GM10847 (cell line): ENCODE results near the gene TSPAN9.

Experiments
- POLR2A ChIP-seq: IDR thresholded peaks from 2 replicates; pipeline ENCODE4 v1.6.1; 2011; ENCODE audit not compliant: insufficient read length; ENCODE audit errors: extremely low read depth

TSPAN9 gene

DNA sequence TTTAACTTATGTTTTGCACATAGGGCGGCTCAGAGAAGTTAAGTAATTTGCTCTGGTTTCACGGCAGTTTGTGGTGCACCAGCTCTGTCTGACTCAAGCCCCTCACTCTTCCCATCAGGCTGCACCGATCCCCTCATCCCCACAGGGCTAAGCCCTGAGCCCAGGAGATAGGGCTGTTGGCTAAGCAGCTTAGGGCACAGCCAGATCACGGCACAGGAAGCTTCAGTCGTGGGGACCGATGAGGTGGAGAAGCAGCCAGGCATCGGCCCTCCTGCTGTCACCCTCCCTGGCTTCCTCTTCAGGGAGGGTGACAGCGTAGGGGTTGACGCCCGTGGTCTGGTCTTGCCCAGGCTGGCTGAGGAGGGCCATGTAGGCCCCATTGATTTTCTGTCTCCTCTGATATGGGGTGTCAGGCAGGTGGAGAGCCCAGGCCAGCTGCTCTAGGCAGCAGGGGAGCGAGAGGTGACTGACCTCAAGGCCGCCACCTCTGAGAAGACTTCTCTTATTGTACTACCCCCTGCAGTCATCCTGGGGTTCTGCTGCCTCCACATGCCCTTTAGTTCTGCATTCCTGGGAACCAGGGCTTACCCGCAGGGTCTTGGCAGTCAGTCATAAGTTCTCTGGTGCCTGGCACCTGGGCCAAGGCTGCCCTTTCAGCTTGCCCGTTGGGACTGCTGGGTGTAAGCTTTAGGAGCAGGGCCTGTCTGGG, 166.4 kb downstream of the TSPAN9 start:
- no peak for TF ChIP-seq POLR2A

- no peak for TF ChIP-seq POLR2A
Observed at GRCh38 chr12:3244219-3244750, 167.1 kb downstream of the TSPAN9 start.

GRCh38 chr12:3246253-3246652, 169.1 kb downstream of the TSPAN9 start:
- TF ChIP-seq POLR2A = no peak

- no peak for TF ChIP-seq POLR2A
Observed at GRCh38 chr12:3247077-3247476, 169.9 kb downstream of the TSPAN9 start.

DNA sequence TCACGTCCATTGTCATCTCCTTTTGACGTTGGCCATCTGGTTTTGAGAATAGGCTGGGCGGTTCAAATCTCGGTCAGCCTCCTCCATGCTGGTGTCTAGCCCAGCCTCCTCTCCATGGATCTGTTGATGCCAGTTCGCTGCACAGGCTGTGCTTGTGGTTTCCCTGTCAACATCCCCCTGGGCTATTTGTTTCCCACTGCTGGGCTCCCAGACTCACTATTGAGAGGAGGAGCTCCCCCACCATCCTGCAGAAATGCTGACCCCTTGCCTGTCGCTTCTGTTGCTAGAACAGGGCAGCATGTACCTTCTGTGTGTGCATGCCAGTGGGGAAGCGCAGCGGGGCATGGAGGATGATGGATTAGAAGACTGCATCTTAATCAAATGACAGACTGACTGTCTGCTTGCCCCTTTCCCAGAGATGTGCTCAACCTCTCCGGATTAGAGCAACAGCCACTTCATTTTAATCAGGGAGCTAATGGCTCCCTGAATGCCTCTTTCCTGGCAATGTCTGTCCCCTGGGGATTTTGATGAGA, 170.5 kb downstream of the TSPAN9 start:
- no peak for TF ChIP-seq POLR2A

DNA sequence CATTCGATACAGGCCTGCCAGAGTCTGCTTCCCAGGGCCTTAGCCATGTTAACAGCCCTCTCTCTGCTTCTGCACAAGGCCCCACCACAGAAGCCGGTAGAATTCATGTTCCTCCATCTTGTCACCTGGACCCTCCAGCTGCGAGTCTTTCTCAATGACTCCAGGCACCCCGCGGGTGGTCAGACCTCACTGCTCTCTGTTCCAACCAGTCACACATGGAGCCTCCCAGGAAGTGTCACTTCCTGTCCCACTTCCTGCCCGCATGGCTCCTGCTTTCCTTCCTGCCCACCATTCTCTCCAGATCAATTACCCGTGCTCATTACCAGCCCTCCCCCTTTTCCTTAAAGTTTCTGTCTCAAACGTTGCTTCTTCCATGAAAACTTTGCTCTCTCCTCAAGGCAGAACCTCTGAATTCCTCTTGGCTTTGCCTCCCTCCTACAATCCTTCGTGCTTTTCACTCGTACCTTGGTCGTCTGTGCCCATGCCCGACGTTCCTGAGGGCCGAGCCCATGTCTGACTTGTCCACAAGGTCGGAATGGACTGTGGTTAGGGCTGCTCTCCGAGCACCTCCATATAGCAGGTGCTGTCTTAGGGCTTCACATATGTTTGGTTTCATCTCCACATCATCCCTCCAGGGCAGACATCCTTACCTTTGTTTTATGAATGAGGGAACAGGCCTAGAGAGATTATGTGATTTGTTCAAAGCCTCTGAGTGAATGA, 172.1 kb downstream of the TSPAN9 start:
- TF ChIP-seq POLR2A = no peak

- no peak for TF ChIP-seq POLR2A
Observed at GRCh38 chr12:3250034-3250433, 172.9 kb downstream of the TSPAN9 start.

GRCh38 chr12:3250576-3250975, 173.4 kb downstream of the TSPAN9 start:
- TF ChIP-seq POLR2A = no peak

DNA sequence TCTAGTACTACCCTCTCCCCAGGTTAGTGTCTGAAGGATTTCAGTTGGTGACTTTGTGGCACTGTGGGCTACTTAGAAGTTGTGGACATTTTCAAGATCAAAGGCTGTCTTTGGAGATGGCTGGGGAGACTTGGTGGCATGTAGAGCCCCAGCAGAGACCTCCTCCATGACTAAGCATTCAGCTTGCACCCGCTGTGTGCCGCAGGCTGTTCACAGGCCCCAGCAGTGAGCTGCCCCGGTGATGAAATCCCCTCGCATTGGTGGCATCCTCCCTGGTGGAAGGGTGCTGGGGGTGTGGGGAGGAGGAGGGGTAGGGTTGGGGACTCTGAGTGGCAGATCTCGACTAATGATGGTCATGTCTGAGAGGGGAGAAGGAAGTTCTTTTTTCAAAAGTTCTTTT, 173.9 kb downstream of the TSPAN9 start:
- no peak for TF ChIP-seq POLR2A

- TF ChIP-seq POLR2A = no peak
Observed at GRCh38 chr12:3251691-3252090, 174.5 kb downstream of the TSPAN9 start.

DNA sequence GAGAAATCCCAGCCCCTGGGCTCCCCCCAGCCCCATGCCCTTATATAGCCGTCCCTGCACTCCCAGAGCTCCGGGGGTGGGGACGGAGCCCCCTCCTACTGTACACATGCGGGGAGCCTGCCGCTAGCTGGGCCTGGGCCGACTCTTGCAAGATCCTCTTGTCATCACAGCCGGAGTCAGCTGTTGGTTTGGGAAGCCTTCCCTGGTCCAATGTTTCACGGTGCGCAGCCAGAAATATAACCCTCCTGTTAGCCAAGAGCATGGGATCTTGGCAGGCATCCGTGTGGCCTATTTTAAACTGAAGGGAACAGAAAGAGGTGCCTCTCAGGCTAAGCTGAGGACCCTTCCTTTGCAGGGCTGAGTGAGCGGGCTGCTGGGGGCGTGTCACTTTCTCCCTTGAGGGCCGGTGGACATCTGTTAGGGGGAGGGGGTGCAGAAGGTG, 175.3 kb downstream of the TSPAN9 start:
- no peak for TF ChIP-seq POLR2A

DNA sequence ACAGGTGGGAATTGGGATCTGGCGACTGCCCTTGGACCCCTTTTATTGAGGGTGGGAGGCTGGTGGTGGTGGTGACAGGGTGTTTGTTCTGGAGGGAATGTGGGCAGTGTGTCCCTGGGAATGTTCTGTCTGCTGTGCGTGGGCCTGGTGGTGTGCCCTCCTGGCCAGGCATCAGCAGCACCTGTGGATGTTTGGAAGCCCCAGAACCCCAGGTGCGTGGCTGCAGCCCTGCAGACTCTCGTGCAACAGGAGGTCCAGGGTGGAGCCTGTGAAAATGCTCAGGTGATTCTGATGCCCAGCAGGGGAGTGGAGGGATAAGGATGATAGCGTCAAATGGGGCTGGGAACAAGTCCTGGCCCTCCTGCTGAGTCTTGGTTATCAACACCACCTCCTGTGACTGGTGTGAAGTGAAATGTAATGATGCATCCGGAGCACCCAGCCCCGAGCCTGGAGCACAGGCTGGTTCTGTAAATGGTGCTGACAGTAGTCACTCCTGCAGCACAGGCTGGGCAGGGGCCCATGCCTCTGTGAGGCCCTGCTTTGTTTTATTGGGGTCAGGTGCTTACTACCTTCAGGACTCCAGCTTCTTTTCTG, 176.6 kb downstream of the TSPAN9 start:
- TF ChIP-seq POLR2A = no peak

DNA sequence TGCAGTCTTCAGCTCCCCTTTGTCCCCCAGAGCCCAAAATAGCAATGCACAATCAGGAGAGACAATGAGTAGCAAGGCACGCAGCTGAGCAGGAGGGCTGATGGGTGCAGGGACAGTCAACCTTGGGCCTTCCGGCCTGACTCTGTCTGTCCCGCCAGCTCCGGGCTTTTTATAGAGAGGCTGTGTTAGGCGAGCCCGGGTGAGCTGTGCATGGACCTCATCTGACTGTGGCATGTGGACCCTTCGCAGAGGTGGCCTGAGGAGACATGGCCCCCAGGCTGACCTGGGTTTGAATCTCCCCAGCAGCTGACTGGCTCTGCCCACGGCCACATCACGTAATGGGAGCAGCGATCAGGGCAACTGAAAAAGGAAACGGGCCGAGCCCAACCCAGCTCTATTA, 177.9 kb downstream of the TSPAN9 start:
- no peak for TF ChIP-seq POLR2A

DNA sequence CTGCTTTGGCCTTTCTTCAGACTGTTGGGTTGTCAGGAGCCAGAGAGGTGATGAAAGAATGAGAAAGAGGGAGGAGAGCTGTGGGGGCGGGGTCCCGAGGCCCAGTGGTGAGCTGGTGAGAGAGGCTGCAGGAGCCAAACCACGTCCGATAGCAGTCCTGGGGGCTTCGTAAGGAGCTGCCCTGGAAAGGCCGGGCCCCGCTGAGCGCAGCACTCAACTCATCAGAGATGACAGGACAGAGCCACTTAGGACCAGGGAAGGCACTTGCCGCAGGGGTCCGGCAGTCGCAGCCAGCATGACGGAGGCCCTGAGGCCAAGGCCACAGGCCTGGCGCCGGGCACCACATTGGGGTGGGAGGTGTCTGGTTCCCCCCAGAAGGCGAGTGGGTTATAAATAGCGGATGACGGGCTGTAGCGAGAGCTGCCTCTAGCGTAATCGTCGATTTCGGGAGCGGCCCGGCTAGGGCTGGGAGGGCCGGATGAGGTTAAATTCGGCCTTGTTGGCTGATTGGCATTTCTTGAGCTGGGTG, 179.0 kb downstream of the TSPAN9 start:
- TF ChIP-seq POLR2A = no peak

DNA sequence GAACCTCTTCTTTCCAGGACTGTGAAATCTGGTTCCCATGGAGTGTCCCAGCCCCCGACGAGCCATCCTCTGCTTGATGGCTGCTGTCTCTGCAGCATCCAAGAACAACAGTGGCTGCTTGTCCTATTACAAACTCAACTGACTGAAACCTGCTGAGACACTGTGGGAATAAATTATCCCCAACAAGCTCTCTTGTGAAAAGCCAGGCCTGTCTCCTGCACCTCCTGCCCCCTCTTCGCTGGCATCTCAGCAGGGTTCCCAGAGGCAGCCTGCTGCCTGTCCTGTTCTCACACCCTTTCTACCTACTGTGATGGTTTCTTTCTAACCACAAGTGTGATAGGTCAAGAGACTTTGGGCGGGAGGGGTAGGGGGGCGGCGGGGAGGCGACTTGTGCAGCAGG, 180.2 kb downstream of the TSPAN9 start:
- no peak for TF ChIP-seq POLR2A

DNA sequence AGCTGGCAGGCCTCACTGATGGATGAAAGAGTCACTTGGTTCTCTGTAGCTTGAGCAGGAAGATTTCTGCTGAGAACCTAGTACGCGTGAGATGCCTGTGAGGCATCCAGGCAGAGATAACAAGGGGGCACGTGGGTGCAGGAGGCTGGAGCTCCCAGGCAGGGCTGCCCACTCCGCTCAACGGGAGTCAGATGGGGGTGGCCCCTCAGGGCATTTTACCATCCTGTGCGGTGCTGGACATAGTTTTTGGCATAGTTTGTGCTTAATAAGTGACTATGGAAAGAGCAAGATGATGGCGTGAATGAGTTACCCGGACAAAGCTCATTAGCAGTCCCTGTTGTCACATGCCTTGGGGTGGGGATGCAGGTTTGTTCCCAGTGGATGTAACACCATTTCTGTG, 182.8 kb downstream of the TSPAN9 start:
- TF ChIP-seq POLR2A = no peak

- TF ChIP-seq POLR2A = no peak
Observed at GRCh38 chr12:3261782-3262359, 184.7 kb downstream of the TSPAN9 start.
